Measurements from ENCODE around the gene RAB31. TPM values are rescaled to one million over a fixed set of nuclear protein-coding genes. Genes with fewer than 3 reads are reported as not detected.

The RAB31 gene
- polyA plus RNA-seq, 1 of the 3 experiments (the other 2 are of a cell fraction), result 23.0 TPM

GRCh38 chr18:9790261-9790660, 82.2 kb downstream of the RAB31 start:
- ChIA-PET CTCF (interaction anchor here (0.8 kb wide), 1 partner anchor 17 kb away, joined by 3 read pairs; no protein-coding TSS in a partner anchor), POLR2A (no interaction called here)
- H3K36me3 ChIP-seq (replicated peaks in 1 of 2; ENCODE audit: control insufficient read depth in 1 of 2, insufficient read depth in 2 of 2, low read length in 1 of 2), result peaks cover 0 to 15% of the 10 kb centered on the region in 2 experiments

GRCh38 chr18:9791991-9792390, 83.9 kb downstream of the RAB31 start:
- Histone ChIP-seq H3K79me2 (ENCODE audit: insufficient read depth) (no peaks in the 10 kb centered on the region), H3K27ac (ENCODE audit: low read depth in 2 of 2, low read length in 1 of 2) (no peak overlapping the region), H3K4me2 (no peak overlapping the region), H3K9me2 (no peaks in the 10 kb centered on the region), H4K20me1 (ENCODE audit: insufficient read depth) (no peaks in the 10 kb centered on the region), H3K4me1 (ENCODE audit: control insufficient read depth in 1 of 2, insufficient read depth in 2 of 2, low read depth in 1 of 2, low read length in 1 of 2) (peaks cover 2 to 4% of the 10 kb centered on the region in 2 experiments; a peak in 1 of 4 replicates), H2AFZ (ENCODE audit: low read depth) (no peak overlapping the region), H3K9me3 (no peaks in the 10 kb centered on the region; the same call in 1 of the 2 replicates), H3K9ac (no peak overlapping the region), H3K36me3 (replicated peaks in 1 of 2; ENCODE audit: control insufficient read depth in 1 of 2, insufficient read depth in 2 of 2, low read length in 1 of 2) (peaks cover 0 to 17% of the 10 kb centered on the region in 2 experiments), H3K27me3 (ENCODE audit: insufficient read depth) (no peaks in the 10 kb centered on the region), H3K4me3 (ENCODE audit: low read depth in 2 of 2, low read length in 1 of 2) (no peak overlapping the region), H3F3A (replicated peaks; ENCODE audit: insufficient read depth) (peaks cover 20% of the 10 kb centered on the region)
- WGBS (ENCODE audit: low lambda C conversion rate), result 95% methylated on average over 2 of the region's 2 CpGs
- ChIA-PET POLR2A (interaction anchor here (1.2 kb wide), 1 partner anchor 122 kb away, joined by 3 read pairs; the partner anchor contains the start of gene VAPA), CTCF (interaction anchor here (1.0 kb wide), 1 partner anchor 28 kb away, joined by 3 read pairs; no protein-coding TSS in a partner anchor)
- DNase-seq, result no peak
- TF ChIP-seq RXRA (IDR thresholded peaks at IDR 0.05; ENCODE audit: borderline replicate concordance, low read depth), result no peak
- no peak for TF ChIP-seq TEAD4 (IDR thresholded peaks at IDR 0.05; ENCODE audit: borderline replicate concordance, insufficient read depth)
- no peak for TF ChIP-seq RFX5 (IDR thresholded peaks at IDR 0.05; ENCODE audit: low read length)
- TF ChIP-seq USF2 (IDR thresholded peaks at IDR 0.05; ENCODE audit: borderline replicate concordance, low read depth, low read length), result no peak
- no peak for TF ChIP-seq SMC3 (IDR thresholded peaks at IDR 0.05; ENCODE audit: low read depth, low read length)
- no peak for TF ChIP-seq CTCF (IDR thresholded peaks at IDR 0.05)

More at GRCh38 chr18:9790261-9790660, 82.2 kb downstream of the RAB31 start:
- Histone ChIP-seq H3F3A (replicated peaks; ENCODE audit: insufficient read depth) (peaks cover 25% of the 10 kb centered on the region), H3K27ac (ENCODE audit: low read depth in 2 of 2, low read length in 1 of 2) (no peak overlapping the region), H3K79me2 (ENCODE audit: insufficient read depth) (no peaks in the 10 kb centered on the region), H3K9me2 (no peaks in the 10 kb centered on the region), H4K20me1 (ENCODE audit: insufficient read depth) (no peaks in the 10 kb centered on the region), H3K4me1 (ENCODE audit: control insufficient read depth in 1 of 2, insufficient read depth in 2 of 2, low read depth in 1 of 2, low read length in 1 of 2) (0 out of 4 replicates have a peak, but pooled peaks cover 0 to 4% of the 10 kb centered on the region in 2 experiments), H3K4me3 (ENCODE audit: low read depth in 2 of 2, low read length in 1 of 2) (no peak overlapping the region), H2AFZ (ENCODE audit: low read depth) (no peak overlapping the region), H3K27me3 (ENCODE audit: insufficient read depth) (no peaks in the 10 kb centered on the region), H3K4me2 (no peak overlapping the region), H3K9me3 (no peaks in the 10 kb centered on the region; the same call in 1 of the 2 replicates), H3K9ac (no peak overlapping the region)
- TF ChIP-seq JUND (IDR thresholded peaks at IDR 0.05) (no peak), USF1 (IDR thresholded peaks at IDR 0.05; ENCODE audit: borderline replicate concordance, low read depth) (no peak), NRF1 (IDR thresholded peaks at IDR 0.05; ENCODE audit: low read depth, low read length) (no peak), MXI1 (IDR thresholded peaks at IDR 0.05; ENCODE audit: low read depth, low read length) (no peak), EP300 (IDR thresholded peaks at IDR 0.05; ENCODE audit: borderline replicate concordance in 1 of 2, low read depth in 1 of 2, low read length in 1 of 2) (no peak), SIN3A (IDR thresholded peaks at IDR 0.05; ENCODE audit: borderline replicate concordance, low read depth, low read length) (no peak)
- WGBS (ENCODE audit: low lambda C conversion rate), result 100% methylated on average over 2 of the region's 2 CpGs
- DNase-seq, result no peak

All from SK-N-SH (cell line).